Subcutaneous adipose tissue (tissue), 4 donors: ENCODE measurements around the gene TMEM225B. TPM values are rescaled to one million over a fixed set of nuclear protein-coding genes. Genes with fewer than 3 reads are reported as not detected.

Source experiments
- CTCF ChIP-seq: fragments of 450-650 bp; IDR thresholded peaks from one replicate; pipeline ENCODE4 v1.5.1; 2016; ENCODE audit warnings: low read depth, mild to moderate bottlenecking, control low read depth, antibody characterized with exemption, moderate library complexity
- total RNA-seq, 4 donors: library from RNA; depleted of rRNA; stranded (reverse); fragments of >200 nt; gene quantifications; one replicate each; pipeline ENCODE4 v1.1.0, GENCODE V29; 2016

TMEM225B gene
- total RNA-seq, 4 donors from 2014 or later: 1.1 to 4.0 (median 1.2) TPM

GRCh38 chr7:99594948-99595745 is 2.9 kb upstream of the TMEM225B start:
- no peak for TF ChIP-seq CTCF

GRCh38 chr7:99596408-99596955 is 1.6 kb upstream of the TMEM225B start:
- no peak for TF ChIP-seq CTCF

- no peak for TF ChIP-seq CTCF
Measured at GRCh38 chr7:99599836-99600235, 1.8 kb downstream of the TMEM225B start.

- no peak for TF ChIP-seq CTCF
Measured at GRCh38 chr7:99601656-99602310, 3.7 kb downstream of the TMEM225B start.

- TF ChIP-seq CTCF: no peak
Measured at GRCh38 chr7:99605527-99605926, 7.5 kb downstream of the TMEM225B start.

GRCh38 chr7:99606531-99606930 is 8.5 kb downstream of the TMEM225B start:
- TF ChIP-seq CTCF: no peak

GRCh38 chr7:99607548-99607947 is 9.5 kb downstream of the TMEM225B start:
- no peak for TF ChIP-seq CTCF
